ENCODE measurements around the gene CARD10.

DNA sequence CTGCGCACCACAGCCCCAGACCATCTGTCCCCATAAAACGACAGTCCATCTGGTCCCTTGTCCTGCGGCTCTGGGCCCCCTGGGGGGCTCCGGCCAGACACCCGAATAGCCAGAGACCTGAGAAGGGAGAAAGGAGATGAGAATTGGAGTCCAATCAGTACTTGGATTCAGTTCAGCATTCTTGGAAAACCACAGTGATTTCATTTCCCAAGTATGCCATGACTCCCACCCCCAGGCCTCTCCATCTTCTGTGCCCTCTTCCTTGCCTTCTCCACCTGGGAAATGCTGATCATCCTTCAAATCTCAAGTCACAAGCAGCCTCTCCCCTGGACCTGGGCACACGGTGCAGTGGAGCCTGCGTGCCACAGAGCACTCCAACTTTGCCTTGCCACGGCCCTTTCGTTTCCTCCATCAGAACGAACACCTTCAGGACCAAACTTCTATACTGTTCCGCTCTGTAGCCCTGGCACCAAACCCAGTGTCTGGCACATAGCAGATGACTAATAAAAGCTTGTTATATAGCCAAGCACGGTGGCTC lies 22.1 kb downstream of the CARD10 start:
- TF ChIP-seq POLR2AphosphoS5 (IDR thresholded peaks at IDR 0.05; ENCODE audit: low read depth, low read length) (no peak), POLR2A (IDR thresholded peaks at IDR 0.05; ENCODE audit: control extremely low read depth in 1 of 2, low read depth in 2 of 2, low read length in 2 of 2) (no peak), EGR1 (IDR thresholded peaks at IDR 0.05; ENCODE audit: borderline replicate concordance, low read depth, low read length) (no peak), TAF1 (IDR thresholded peaks at IDR 0.05; ENCODE audit: low read depth, low read length) (no peak), RAD21 (IDR thresholded peaks at IDR 0.05 in 1 of 2, conservative IDR thresholded peaks at IDR 0.05 in 1 of 2; ENCODE audit: low read depth in 2 of 2, low read length in 2 of 2) (no peak), JUND (IDR thresholded peaks at IDR 0.05; ENCODE audit: low read length) (no peak), SP2 (IDR thresholded peaks at IDR 0.05; ENCODE audit: low read length) (no peak), GABPA (IDR thresholded peaks at IDR 0.05; ENCODE audit: borderline replicate concordance, insufficient read depth, low read length) (no peak), CHD2 (IDR thresholded peaks at IDR 0.05; ENCODE audit: low read length) (no peak)
- TF ChIP-seq, protein P1, sequence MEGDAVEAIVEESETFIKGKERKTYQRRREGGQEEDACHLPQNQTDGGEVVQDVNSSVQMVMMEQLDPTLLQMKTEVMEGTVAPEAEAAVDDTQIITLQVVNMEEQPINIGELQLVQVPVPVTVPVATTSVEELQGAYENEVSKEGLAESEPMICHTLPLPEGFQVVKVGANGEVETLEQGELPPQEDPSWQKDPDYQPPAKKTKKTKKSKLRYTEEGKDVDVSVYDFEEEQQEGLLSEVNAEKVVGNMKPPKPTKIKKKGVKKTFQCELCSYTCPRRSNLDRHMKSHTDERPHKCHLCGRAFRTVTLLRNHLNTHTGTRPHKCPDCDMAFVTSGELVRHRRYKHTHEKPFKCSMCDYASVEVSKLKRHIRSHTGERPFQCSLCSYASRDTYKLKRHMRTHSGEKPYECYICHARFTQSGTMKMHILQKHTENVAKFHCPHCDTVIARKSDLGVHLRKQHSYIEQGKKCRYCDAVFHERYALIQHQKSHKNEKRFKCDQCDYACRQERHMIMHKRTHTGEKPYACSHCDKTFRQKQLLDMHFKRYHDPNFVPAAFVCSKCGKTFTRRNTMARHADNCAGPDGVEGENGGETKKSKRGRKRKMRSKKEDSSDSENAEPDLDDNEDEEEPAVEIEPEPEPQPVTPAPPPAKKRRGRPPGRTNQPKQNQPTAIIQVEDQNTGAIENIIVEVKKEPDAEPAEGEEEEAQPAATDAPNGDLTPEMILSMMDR (IDR thresholded peaks at IDR 0.05; ENCODE audit: control extremely low read depth in 1 of 3, insufficient read depth in 1 of 3, low read depth in 1 of 3, low read length in 3 of 3): no peak
- TF ChIP-seq, protein P2, sequence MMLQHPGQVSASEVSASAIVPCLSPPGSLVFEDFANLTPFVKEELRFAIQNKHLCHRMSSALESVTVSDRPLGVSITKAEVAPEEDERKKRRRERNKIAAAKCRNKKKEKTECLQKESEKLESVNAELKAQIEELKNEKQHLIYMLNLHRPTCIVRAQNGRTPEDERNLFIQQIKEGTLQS (IDR thresholded peaks at IDR 0.05; ENCODE audit: insufficient read depth, low read depth, low read length): no peak
